ENCODE results near the gene ATP1B3. TPM values are rescaled to one million over a fixed set of nuclear protein-coding genes. Genes with fewer than 3 reads are reported as not detected.

ATP1B3 gene
- total RNA-seq: 108 TPM

- peaks cover 0 to 11% of the 10 kb centered on the region in 2 donors for H3K4me1 ChIP-seq
- H3K36me3 ChIP-seq: no peaks in the 10 kb centered on the region
- intact Hi-C loops (cut with DNase I): loop anchor here (1.0 to 10.0 kb wide), 9 partner anchors 138 to 1126 kb away; partner anchors contain the start of genes RASA2, RNF7, TFDP2 and U2SURP
- H3K4me3 ChIP-seq: peak within 1 kb of the TSS; percentile 97 to 98
- DNase-seq (ENCODE audit: low spot score in 2 of 2): peak; percentile 16 to 90
- peak within 1 kb of the TSS; percentile 99 to 100 for H3K27ac ChIP-seq
- no peak for TF ChIP-seq CTCF (IDR thresholded peaks at IDR 0.05)
- H3K9me3 ChIP-seq: no peaks in the 10 kb centered on the region
- H3K27me3 ChIP-seq: no peaks in the 10 kb centered on the region
Observed at GRCh38 chr3:141876381-141876890, at the start of gene ATP1B3. Gene ATP1B3, plus strand, starts transcription at chr3:141876643. Its CDS starts 159 bp downstream, at chr3:141876802.

DNA sequence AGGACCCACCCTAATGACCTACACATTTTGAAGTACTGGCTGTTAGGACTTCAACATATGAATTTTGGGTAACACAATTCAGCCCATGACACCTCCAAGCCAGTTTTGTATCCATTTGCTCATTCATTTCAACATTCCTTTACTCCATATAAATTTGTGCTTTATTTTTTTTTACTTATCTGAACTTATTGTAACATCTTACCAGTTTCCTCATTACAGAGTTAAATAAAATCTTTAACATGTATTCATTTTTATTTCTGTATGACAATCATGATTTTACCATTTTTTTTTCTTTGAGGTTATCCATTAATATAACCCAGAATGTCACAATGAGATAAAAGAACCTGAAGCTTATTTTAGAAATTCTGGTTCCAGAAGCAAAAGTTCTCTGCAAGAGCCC lies 48.0 kb upstream of the ATP1B3 start:
- no peak for DNase-seq (ENCODE audit: low spot score in 2 of 2)
- Histone ChIP-seq H3K9me3 (no peaks in the 10 kb centered on the region), H3K4me3 (no peak overlapping the region), H3K36me3 (no peaks in the 10 kb centered on the region), H3K27me3 (no peaks in the 10 kb centered on the region), H3K27ac (no peak overlapping the region), H3K4me1 (no peaks in the 10 kb centered on the region)
- TF ChIP-seq CTCF (IDR thresholded peaks at IDR 0.05): no peak
- intact Hi-C loops (cut with DNase I): no loop called here

- H3K27me3 ChIP-seq: no peaks in the 10 kb centered on the region
- TF ChIP-seq CTCF (IDR thresholded peaks at IDR 0.05): no peak
- intact Hi-C loops (cut with DNase I): no loop called here
- no peaks in the 10 kb centered on the region for H3K9me3 ChIP-seq
- H3K4me3 ChIP-seq: no peak overlapping the region
- DNase-seq (ENCODE audit: low spot score in 2 of 2): no peak
- H3K36me3 ChIP-seq: no peaks in the 10 kb centered on the region
- no peaks in the 10 kb centered on the region for H3K4me1 ChIP-seq
- no peak overlapping the region for H3K27ac ChIP-seq
Observed at GRCh38 chr3:141828890-141829289, 47.6 kb upstream of the ATP1B3 start.

DNA sequence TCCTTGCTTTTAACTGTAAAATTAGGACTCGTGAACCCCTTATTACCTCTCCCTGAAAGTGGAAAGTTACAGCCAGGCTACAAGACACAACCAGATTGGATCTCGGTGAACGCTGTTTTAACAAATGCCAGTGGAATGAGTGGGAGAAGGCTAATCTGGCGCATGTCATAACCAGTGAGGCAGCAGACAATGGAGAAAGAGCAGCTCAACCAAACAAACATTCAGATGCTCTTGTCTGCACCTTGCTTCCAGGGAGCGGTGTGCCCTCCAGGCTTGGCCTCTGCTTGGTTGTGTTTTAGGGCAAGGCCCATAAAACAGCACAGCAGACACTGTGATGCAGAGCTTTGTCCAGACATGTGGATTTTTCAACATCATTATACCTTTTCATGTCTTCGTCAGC lies 45.9 kb upstream of the ATP1B3 start:
- Histone ChIP-seq H3K4me1 (no peaks in the 10 kb centered on the region), H3K27me3 (no peaks in the 10 kb centered on the region), H3K4me3 (no peak overlapping the region), H3K9me3 (no peaks in the 10 kb centered on the region), H3K27ac (no peak overlapping the region), H3K36me3 (no peaks in the 10 kb centered on the region)
- no peak for DNase-seq (ENCODE audit: low spot score in 2 of 2)
- intact Hi-C loops (cut with DNase I): no loop called here
- TF ChIP-seq CTCF (IDR thresholded peaks at IDR 0.05): no peak

DNA sequence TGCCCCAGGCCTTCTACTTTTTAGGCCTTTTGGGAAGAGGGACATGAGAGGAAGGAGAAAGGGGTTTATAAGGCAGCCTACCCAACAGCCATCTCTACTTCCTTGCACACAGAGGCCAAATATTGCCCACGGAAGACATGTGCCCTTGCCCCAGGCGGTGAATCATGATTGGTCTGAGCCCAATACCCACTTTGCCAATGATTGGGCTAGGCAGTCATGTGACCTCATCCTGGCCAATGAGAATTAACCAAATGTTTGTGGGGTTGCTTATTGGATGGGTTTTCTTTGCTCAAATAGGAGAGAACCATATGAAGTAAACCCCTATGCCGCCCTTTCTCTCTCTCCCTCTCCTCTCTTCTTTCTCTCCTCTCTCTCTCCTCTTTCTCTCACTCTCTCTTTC lies 42.2 kb upstream of the ATP1B3 start:
- intact Hi-C loops (cut with DNase I): no loop called here
- TF ChIP-seq CTCF (IDR thresholded peaks at IDR 0.05): no peak
- no peaks in the 10 kb centered on the region for H3K4me1 ChIP-seq

More for the DNA sequence above, 42.2 kb upstream of the ATP1B3 start:
- no peak for DNase-seq (ENCODE audit: low spot score in 2 of 2)
- Histone ChIP-seq H3K27me3 (no peaks in the 10 kb centered on the region), H3K4me3 (no peak overlapping the region), H3K9me3 (no peaks in the 10 kb centered on the region), H3K36me3 (no peaks in the 10 kb centered on the region), H3K27ac (no peak overlapping the region)

All from ascending aorta (tissue), 2 donors.